ENCODE measurements around the gene AP4E1.
"Not testable (repeated sequence)": the region's sequence is repeated elsewhere in the genome, so short reads cannot be mapped to it uniquely, and the experiment has no call there.

AP4E1 gene

DNA sequence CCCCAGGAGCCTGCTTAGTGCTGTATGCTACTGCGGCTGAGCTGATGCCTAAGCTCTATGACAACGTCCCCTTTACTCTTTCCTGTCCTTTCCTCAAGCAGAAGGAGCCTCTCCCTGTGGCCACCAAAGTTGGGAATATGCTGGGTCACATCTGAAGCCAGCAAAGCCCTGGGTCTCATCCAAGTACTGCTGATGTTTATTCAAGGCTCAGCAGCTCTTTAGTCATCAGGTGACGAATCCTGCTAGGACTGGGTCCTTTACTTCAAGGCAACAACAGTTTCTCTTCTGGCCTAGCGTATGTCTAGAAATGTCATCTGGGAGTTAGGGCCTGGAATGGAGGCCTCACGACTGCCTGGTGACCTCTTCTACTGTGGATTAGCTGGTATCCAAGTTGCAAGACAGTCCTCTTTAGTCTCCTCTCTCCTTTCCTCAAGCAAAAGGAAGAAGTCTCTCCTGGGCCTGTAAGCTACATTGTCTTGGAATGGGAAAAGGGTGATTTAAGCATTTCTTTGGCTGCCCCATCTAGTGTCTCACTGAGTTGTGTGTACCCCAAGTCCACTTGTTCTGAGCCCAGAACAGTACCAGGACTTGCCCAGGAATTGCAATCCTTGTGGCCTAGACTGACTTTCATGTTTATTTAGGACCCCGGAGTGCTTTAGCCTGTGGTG, 122.3 kb downstream of the AP4E1 start:
- no peak for DNase-seq

DNA sequence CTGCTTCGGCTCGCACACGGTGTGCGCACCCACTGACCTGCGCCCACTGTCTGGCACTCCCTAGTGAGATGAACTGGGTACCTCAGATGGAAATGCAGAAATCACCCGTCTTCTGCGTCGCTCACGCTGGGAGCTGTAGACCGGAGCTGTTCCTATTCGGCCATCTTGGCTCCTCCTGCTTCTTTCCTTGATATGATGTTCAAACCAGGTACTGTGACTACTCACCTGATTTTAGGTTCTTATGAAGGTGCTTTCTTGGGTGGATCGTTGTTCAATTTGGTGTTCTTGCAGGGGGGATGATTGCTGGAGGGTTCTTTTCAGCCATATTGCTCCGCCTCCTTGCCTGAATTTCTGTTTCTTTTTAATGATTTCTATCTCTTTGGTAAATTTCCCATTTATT, 129.0 kb downstream of the AP4E1 start:
- not testable (repeated sequence) for DNase-seq

DNA sequence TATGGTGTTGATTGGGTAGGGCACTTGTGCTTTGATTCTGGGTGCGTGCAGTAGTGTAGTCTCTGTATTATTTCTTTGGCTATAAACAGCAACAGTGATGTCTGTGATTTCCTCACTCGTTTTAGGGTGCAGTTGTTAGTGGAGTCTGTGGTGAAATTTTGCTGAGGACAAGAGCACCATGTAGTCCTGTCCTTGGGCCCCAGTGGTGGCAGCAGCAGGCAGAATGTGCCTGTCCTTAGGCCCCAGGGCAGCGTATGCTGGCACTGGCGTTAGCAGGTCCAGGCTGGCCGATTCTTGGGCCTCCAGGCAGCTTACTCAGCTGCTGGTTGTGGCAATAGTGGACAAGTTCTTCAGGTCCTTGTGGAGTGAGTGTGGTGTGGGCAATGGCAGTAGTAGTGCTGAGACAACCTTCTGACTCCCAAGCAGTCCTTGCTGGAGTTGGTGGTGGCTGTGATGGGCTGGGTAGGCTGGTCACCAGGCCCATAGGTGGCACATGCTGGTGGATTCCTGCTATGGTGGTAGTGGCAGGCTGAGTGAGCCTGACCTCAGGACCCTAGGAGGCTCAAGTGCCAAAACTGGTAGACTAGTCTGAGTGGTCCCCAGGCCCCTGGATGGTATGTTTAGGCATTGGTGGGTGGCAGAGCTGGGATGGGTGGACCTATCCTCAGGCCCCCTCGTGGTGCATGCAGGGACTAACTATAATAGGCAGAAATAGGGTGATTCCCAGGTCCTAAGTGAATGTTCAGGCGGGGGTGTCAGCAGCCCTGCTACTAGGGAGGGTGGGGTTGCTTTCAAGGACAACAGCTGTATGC, 129.9 kb downstream of the AP4E1 start:
- no peak for DNase-seq

DNA sequence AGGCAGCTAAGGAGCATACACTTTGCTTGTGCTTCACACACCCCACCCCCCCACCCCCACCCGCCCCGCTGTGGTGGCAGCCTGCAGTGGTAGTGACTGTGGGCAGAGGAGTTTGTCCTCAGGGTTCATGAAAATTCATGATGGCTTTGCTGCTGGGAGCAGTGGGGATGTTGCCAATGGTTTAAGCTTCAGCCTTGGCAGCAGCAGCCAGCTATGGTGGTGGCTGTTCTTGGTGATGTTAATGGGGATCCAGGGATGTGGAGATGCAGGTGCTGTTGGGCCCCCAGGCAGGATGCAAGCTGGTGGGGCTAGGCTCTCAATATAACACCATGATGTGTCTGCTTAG, 130.5 kb downstream of the AP4E1 start:
- DNase-seq: no peak

DNA sequence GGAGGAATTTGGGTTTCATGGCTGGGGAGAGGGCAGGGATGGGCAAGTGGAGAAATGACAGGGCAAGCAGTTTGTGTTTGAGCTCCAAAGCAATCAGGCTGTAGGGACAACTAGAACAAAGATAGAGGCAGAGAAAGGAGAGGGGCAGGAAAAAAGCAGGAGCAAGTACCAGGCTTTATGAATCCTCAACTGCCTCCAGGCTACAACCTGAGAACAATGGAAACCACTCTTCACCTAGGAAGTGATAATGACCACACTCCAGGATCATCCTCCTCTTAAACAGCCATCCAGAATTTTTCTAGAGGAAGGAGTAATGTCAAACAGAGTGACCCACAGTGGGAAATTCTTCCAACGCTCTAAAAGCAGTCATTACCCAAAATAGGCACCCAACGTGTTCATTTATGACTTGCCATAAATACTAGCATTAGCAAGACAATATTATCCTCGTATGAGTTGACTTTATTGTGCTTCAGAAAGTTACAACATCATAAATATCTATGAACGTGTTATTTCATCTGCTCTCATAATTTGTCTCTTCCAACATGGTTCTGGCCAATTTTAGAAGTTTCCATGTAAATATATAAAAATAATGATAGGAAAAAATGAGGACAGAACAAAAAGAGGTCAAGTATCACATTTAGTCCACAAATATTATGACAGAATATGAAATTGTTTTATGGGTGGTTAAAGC, 135.7 kb downstream of the AP4E1 start:
- no peak for DNase-seq

DNA sequence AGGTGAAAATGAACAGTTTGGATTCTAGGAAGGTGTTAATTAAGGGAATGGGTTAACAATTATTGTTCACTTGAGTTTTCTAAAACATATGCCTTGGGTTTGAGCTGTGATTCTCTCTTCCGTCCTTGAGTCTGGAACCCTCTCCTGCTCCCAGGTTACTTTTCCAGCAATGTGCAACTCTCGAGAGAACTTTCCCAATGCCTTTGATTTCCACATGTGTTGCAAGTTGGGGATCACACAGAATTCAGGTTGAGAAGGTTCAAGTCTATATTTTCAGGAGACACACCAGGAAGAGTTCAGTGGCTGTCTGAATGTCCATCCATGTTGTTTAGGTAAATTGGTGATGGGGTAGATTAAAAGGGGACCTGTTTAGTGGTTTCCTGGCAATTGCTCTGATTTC, 137.5 kb downstream of the AP4E1 start:
- DNase-seq: no peak

DNA sequence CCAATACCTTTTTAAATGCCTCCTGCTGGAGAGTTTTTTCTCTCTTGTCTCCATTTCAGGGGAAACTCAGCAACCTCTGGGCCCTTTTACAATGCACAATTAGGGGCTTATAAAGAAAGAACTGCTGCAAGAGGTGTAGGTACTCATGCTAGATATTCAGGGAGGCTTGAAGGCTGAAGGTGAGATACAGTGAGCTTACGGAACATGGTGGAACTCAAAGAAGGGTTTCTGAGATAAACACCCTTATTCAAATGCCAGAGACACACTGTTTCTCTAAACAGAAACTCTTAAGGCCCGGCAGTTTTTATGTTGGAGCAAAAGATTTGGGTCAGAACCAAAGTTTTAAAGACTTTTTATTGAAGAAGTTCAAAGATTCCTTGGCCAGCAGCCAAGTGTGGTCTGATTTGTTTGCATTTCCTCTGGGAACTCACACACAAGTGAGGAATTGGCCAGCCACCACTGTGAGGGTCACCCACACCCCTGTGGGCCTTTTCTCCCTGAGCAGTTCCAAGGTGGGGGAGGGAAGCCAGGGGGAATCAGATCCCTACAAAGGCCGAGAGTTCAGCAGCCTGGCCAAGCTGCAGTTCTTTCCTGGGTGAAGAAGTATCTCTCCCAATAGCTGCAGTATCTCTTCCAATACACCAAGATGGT, 138.4 kb downstream of the AP4E1 start:
- DNase-seq: no peak

DNA sequence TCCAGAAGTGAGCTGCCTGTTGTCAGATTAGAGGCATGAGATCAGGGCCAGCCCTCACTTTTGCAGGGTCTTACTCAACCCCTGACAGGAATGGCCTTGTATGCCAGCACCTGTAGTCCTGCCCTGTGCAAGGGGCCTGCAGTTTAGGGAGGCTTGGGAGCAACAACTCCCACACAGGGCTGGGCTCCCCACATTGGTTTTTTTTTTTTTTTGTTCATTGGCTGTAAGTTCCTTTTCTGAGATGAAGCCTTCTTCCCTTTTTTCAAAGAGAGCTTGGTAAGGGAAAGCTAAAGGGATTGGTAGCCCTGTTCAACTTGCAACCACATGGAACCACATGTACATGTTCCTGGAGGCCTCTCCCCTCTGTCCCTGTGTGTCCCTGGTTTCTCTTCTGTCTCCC, 139.8 kb downstream of the AP4E1 start:
- DNase-seq: no peak

DNA sequence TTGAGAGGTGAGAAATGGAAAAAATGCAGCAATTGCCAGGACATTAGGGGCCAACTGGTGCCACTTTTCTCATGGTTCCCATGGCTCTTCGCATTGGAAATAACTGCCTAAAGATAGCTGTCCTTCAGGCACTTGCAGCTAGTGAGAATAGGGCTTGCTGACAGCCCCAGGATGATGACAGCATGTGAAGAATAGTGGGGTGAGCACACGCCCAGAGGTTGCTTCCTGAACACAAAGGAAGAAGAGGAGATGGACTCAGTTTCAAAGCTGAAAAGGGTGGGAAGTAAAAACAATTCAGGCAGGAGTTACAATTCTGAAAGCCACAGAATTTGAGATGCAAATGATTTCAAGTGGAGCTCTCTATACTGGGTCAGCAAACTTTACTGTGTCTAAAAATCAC, 140.6 kb downstream of the AP4E1 start:
- no peak for DNase-seq

DNA sequence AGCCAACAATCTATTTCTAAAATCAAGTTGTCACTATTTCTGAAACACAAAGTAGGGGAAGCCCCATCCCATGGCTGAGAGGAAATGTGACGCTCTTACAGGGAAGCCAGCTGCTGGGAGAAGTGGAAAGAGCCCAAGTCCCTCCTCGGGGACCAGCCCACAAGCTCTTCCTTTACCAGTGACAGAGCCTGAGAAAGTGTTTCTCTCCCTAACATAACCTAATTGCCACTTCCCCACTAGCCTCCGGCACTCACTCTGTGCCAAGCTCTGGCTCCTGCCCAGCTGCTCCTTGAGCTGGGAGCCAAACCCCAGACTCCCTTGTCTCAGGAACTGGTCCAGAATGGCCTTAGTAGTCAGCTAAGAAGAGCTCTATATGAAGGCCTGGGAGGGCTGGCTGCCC, 143.3 kb downstream of the AP4E1 start:
- DNase-seq: no peak

DNA sequence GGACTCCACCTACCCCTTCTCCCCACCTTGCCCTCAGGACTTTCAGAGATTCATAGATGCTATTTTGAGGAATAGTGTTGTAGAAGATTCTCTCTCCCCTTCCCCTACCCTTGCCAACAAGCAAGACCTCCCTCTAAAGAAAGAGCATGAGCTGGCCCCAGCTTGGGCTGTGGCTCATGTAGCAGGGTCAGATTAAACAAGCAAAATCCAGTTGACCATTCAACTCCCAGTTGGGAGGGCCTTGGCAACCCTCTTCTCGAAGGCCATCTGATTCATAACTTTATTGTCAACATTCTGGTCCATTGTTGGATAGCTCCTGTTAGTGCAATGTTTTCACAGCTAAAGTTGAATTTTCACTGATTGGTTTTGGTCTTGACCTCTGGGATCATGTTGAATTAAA, 145.1 kb downstream of the AP4E1 start:
- no peak for DNase-seq

DNA sequence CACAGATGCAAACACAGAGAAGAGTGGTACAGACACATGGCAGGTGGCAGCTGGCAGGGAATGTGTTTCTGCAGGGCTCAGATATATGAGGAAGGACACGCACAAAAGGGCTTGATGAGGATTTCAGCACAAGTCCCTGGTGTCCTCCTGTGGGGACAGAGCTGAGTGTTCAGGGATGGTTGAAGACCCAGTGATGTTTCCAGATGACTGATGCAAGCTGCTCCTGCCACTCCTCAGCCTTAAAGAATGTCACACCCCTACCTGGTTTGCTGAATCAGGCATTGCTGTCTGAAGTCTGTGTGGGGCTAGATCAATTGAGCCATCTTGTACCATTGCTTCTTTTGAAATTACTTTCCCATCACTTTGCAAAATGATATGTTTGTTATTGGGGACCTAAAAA, 146.1 kb downstream of the AP4E1 start:
- no peak for DNase-seq
